ENCODE results near the gene BATF.
A peak's percentile ranks its signal among the peaks of the same experiment; 100 is the strongest.
"Not testable (repeated sequence)": the region's sequence is repeated elsewhere in the genome, so short reads cannot be mapped to it uniquely, and the experiment has no call there.

The BATF gene, protein sequence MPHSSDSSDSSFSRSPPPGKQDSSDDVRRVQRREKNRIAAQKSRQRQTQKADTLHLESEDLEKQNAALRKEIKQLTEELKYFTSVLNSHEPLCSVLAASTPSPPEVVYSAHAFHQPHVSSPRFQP

DNA sequence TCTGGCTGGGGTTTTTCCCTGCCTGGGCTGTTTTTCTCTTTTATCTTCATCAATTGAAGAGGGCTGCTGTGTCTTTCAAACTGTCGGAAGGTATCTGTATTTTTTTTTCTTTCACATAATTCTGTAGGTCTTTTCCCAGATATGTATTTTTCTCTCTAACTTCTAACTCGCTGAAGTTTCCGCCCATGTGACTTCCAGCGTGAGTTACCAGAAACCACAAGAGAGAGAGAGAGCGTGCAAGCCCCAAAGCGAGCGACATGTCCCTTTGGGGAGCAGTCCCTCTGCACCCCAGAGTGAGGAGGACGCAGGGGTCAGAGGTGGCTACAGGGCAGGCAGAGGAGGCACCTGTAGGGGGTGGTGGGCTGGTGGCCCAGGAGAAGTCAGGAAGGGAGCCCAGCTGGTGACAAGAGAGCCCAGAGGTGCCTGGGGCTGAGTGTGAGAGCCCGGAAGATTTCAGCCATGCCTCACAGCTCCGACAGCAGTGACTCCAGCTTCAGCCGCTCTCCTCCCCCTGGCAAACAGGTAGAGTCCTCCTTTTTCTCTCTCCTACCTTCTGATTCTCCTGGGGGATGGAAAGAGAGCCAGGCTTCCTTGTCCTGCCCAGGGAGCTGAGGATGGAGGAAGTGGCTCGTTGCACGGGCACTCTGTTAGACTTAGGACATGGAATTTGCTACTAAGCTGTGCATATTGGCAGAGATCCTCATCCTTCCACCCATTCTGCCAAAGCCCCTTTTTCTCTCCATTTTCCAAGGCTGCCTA is at the start of gene BATF:
TSS of gene BATF (plus strand) at position 246 of the 759 bp plus-strand sequence. CDS start at position 460, 214 bp downstream.
- peak in 3 of 14 donors; percentile 7 to 19 (median 8) for DNase-seq

DNA sequence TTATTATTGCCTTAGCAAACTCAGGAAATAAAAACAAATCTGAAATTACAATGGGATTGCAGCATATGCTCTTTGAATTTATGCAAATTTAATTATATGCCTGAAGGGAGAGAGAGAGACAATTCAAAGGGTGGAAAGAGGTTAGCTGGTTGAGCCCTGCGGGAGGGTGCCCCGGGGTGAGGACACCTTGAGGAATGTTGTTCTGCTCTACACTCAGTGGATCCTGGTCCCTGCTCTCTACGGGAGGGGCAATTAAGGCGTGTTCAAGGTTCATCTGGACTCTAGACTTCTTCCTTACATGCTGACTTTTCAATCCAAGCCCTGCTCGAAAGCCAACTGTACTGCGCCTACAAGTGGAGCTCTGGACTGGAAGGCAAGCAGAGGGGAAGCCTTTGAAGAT is 48.1 kb upstream of the BATF start:
- not testable (repeated sequence) for DNase-seq

DNA sequence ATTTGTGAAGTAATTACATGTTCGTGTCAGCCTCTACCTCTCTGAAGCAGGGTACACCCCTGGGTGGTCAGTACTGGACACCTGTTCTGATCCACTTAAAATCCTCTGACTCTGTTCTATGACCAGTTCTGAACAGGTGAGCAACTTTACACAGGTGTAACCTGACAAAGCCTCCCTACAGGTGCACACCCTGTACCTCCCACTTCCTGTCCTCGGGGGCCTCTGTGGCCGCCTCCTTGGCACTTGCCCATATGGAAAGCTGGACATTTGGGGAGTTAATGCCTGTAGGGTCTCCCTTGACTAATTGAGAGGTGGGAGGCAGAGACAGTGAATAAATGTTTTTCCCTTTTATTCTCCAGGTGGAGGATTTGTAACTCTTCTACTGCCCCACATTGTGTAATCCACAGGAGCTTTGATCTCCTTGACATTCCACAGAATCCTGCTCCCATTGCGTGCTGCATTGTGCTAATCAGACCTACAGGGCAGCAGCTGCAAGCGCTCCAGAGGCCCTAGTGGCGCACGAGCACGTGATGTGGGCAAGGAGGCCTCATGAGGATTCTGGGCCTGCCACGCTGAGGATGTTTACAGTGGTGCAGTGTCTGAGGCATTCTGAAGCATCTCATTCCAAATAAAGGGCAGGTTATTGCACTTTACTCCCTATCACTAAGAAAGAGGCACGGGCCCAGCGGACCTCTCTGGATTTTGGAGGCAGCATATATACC is 45.8 kb upstream of the BATF start:
- peak in 1 of 14 donors; percentile 7 for DNase-seq

- no peak for DNase-seq
Observed at GRCh38 chr14:75477881-75478280, 44.4 kb upstream of the BATF start.

- DNase-seq, result no peak
Observed at GRCh38 chr14:75479770-75480600, 42.3 kb upstream of the BATF start.

DNA sequence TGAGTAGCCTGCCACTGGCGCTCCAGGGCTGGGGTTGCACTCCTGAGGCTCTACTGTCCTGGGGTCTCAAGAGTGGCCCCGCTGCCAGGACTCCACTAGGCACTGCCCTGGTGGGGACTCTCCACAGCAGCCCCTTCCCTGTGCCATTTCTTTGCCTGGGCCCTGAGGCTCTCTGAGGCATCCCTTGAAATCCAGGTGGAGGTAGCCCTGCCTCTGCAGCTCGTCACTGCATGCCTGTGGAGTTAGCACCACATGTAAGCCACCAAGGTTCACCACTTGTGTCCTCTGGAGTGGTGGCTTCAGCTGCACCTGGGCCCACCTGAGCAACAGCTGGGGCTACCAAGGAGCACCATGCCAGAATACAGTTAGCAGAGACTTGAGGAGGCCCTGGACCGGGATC is 39.9 kb upstream of the BATF start:
- DNase-seq, result no peak

GRCh38 chr14:75484711-75485429 is 37.4 kb upstream of the BATF start:
- no peak for DNase-seq

DNA sequence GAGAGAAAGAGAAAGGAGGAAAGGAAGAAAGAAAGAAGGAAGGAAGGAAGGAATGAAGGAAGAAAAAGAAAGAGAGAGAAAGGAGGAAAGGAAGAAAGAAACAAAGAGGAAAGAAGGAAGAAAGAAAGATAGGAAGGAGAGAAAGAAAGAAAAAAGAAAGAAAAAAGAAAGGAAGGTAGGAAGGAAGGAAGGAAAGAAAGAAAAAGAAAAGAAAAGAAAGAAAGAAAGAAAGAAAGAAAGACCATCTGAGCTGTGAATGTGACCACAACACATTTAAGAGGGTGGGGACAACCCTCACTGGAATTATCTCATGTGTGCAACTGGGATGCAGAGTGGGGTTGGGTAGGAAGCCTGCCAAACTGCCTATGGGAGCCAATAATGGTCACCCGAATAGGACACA is 36.0 kb upstream of the BATF start:
- DNase-seq, result no peak

- DNase-seq, result no peak
Observed at GRCh38 chr14:75487155-75487671, 35.1 kb upstream of the BATF start.

DNA sequence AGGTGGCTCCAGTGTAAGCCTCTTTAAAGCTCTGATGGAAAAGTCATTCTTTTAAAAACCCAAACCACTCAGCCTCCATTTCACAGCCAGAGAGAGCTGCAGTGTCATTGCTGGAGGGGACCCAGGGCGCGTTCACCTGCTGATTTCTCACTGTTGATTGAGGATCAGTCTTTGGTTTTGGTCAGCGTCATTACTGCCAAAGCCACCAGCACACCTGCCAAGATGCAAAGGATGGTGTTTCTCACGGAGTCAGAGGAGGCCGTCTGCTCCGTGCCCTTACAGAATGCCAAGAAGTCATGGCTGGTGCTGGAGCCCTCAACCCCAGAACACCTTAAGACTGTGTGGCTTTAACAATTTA is 32.8 kb upstream of the BATF start:
- DNase-seq, result no peak

- no peak for DNase-seq
Observed at GRCh38 chr14:75491376-75491978, 30.8 kb upstream of the BATF start.

- DNase-seq, result no peak
Observed at GRCh38 chr14:75492832-75493591, 29.3 kb upstream of the BATF start.

GRCh38 chr14:75493592-75494087 is 28.6 kb upstream of the BATF start:
- no peak for DNase-seq

- no peak for DNase-seq
Observed at GRCh38 chr14:75494896-75495295, 27.4 kb upstream of the BATF start.

DNA sequence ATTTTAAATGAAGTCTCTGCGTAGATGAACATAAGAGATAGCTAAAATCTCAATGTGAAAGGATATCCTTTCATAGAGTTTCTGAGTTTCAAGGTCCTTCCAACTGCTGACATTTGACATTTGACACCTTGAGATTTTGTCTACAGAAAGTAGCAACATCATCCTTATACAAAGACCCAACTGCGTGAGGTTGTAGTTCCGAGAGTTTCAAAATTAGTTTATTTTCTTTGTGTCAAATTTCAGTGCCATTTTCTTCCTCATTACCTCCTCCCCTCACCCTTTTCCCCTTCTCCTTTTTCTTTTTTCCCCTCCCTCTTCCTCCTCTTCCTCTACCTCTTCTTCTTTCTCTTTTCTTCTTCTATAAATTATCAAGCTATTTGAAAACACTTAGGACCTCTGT is 26.9 kb upstream of the BATF start:
- no peak for DNase-seq

GRCh38 chr14:75495882-75496281 is 26.4 kb upstream of the BATF start:
- no peak for DNase-seq

DNA sequence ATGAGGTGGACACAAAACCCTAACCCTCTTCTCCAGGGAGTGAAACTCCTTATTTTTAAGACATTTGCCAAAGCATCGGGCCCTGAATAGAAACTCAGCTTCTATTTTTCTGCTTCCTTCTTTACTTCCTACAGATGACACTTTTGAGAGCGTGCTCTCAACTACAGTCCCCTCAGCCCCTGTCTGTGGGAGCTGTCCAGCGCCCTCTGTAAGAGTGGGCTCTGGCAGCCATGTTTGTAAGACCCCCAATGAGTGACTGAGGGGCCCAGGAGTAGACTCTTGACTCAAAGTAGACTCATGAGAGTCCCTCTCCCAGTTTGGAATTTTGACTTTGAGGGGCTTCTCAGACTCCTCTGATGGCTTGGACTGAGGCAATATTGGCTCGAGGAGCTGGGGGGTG is 25.5 kb upstream of the BATF start:
- no peak for DNase-seq

GRCh38 chr14:75497191-75497590 is 25.1 kb upstream of the BATF start:
- DNase-seq, result no peak

- DNase-seq, result no peak
Observed at GRCh38 chr14:75497701-75498100, 24.6 kb upstream of the BATF start.

DNA sequence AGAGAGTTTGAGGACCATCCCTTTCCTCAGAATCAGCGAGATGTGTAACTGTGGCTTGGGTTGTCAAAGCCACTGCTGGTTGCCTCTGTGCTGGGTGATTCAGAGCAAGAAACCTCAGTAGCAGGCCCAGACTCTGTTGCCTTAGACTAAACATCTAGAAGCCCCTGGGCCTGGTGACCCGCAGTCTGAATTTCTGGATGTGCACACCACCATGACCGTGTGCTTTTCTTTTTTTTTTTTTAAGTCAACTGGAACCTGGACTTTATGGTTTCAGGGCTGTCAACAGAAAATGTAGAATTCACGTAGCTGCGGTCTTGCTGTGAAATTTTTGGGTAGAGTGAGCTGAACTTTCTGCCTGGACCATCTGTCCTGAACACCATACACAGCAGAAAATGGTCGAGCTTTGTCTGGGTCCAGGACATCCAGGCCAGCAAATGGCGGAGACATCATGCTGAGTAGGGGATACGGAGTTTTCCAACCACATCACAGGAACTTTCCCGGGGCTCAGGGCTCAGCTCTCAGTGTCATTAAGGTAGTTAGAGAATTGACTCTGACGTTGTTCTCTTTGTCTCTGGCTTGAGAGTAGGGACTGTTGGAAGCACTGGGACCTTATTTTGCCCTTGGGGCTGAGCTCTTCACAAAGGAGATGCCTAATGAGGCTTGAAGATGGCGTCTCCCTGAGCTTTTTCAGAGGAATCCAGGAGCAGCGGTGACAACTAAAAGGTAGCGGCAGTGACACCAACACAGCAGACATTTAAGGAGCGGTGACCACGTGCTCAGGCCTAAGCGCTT is 23.0 kb upstream of the BATF start:
- no peak for DNase-seq

Data from C1 segment of cervical spinal cord (tissue), 14 donors.